HG03469 (cell line): ENCODE results near the gene C10orf53.

Source experiments
- ATAC-seq: cut with Tn5 transposase; IDR thresholded peaks from one replicate; pipeline ENCODE4 v1.9.1; 2021; ENCODE audit warnings: mild to moderate bottlenecking, moderate library complexity, moderate number of reproducible peaks; ENCODE audit not compliant: unreplicated experiment

Gene C10orf53

GRCh38 chr10:49736564-49737113 lies 57.2 kb downstream of the C10orf53 start:
- ATAC-seq = no peak

- ATAC-seq = no peak
Observed at GRCh38 chr10:49737474-49738201, 58.2 kb downstream of the C10orf53 start.

DNA sequence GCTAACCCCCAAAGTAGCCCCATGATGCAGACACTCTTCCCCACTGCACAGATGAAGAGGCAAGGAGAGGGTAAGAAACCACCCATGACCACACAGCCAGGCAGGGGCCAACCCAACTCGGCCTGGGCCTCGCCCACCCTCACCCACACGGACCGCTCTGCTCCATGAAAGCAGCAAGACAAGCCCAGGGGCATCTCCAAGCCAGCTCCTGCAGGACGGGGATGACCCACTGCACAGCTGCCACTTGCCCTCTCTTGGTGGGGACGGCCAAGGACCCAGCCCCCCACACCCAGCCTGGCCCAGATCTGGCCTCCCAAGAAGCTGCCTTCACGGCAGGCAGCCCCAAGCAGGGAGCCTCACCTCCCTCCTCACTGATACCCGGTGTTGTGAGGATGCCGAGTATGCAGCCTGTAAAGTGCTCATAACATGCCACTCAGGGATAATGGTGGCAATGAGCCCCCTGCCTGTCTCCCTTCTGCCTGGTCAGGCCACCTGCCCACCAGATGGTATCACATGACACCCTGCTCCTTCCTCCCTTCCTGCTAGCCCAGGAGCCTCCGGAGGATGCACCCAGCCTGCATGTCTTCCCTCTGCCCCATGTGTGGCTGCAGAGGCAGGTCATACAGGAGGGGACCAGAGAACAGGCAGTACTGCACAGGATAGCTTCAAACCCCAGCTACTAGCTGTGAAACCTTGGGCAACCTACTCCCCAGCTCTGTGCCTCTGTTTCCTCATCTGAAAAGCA lies 59.3 kb downstream of the C10orf53 start:
- ATAC-seq = no peak

- ATAC-seq = no peak
Observed at GRCh38 chr10:49739426-49739825, 60.0 kb downstream of the C10orf53 start.

DNA sequence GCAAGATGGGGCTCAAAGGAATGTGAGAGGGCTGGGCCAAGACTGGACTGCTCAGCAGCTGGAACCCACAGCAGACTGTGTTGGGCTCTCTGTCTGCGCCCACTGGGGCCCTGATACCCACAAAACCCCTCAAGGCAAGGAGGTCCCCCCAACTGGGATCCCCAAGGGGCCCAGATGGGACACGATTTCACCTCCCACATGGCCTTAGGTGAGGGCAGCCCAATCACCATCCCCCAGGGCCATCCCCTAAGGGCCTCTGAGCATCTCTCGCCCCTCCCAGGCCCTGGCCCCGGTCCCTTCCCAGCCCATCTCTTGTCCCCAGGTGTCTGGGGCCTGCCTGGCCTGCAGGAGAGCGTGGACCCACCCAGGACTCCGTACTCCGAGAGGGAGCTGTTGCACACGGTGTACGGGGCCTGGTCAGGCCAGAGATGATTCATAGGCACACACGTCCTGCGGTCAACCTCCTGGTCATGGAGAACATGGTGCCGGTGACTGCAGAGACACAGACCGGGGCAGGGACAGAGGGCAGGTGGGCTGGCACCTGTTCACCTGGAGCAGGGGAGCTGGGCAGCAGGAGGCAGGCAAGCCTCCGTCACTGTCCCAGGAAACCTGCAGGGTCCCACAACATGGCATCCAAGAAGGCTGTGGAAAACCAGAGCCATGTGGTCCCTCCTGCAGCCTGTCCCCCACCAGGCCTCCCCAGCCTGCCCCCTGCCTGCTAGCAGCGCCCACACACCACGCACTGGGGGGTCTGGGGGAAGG lies 61.1 kb downstream of the C10orf53 start:
- ATAC-seq = no peak

DNA sequence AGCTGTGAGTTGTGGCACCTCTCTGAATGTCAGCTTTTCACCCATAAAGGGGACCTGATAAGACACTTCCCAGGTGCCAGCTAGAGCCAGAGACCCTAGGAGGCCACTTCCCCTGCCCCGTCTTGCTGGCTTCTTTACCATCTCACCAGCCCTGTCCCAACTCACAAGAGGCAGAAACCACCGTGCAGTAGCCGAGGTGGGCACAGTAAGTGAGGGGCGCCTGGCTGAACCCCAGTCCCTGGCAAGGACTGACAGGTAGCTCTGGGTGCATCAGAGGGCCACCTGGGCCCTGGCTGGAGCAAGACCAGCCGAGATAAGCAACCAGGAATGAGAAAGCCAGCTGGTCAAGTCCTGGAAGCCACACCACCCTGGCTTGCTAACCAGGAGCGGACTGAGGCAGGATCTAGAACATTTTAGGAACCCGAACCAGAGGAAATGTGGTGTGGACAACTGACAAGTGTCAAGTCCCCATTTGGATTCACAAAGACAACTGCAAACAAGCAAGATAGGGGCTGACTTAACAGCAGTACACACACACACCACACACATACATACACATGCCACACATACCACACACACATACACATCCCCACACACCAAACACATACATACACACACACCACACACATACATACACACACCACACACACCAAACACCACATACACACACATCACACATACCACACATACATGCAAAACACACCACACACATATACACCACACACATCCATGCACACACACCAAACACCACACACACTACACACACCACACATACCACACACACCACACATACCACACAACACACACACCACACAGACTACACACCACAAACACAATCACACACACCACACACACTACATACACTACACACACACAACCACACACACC lies 61.9 kb downstream of the C10orf53 start:
- ATAC-seq = no peak

- no peak for ATAC-seq
Observed at GRCh38 chr10:49742683-49743463, 63.4 kb downstream of the C10orf53 start.

DNA sequence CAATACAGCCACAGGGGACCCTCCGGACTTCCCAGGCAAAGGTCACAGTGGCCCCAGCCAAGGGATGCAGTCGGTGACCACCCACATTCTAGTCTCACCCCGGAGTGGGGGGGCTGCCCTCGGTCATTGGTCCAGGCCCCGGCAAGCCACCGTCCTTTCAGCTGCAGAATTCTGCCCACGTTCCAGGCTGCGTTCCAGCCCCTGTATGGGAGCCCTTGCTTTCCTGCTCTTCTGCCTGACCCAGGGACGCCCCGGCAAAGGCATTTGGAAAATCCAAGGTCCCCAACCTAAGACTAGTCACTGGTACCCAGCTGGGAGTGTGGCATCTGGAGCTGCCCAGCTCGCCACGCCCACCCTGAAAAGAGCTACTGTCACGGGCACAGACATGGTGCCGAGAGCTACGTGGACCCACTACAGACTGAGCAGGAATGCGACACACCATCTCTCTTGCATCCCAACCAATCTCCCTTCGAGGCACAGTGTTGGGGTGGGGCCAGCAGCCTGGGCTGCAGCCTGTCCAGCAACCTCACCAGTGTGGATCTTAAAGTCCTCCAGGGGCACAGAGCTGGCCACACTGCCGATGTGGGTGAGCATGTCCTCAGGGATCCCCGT lies 64.1 kb downstream of the C10orf53 start:
- ATAC-seq = no peak

GRCh38 chr10:49744091-49744685 lies 64.7 kb downstream of the C10orf53 start:
- no peak for ATAC-seq

DNA sequence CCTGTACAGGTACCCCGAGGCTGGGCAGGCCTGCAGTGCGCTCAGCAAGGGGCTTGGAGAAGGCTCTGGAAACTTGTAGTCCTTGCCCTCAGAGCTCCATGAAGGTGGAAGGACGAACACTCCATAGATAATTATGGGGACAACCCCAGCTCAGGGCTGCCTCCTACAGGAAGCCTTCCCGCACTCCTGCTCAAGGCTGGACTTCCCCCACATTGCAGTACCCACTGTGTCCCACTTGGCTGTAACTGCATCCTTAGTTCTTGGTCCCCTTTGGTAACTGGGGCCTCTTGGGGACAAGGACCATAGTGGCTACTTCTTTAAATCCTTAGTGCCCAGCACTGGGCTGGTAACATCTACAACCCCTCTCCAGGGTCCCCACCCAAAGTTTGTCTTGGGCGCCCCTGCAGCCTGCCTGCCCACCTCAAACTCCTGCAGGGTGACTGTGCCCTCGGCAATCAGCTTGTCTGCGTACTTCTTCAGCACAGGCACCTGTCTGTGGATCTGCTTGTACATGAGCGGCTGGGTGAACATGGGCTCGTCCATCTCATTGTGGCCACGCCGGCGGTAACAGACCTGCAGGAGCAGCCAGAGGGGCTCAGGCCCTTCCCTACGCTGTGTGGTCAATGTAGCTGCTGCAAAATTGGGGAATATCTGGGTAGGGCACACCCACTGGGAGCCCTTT lies 65.6 kb downstream of the C10orf53 start:
- no peak for ATAC-seq

DNA sequence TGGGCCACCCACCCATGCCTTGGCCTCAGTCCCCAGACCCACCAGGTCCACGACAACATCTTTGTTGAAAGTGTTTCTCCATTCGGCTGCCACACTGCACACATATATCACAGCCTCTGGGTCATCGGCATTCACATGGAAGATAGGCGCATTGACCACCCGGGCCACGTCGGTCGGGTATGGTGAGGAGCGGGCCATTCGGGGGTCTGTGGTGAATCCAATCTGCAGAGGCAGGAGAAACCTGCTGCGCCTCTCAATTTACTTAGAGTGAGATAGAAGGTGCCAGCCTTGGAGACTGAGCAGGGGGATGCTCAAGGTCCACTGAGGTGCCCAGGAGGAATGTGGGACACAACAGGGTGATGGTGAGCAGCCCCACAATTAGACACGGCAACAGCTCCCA lies 66.3 kb downstream of the C10orf53 start:
- no peak for ATAC-seq

DNA sequence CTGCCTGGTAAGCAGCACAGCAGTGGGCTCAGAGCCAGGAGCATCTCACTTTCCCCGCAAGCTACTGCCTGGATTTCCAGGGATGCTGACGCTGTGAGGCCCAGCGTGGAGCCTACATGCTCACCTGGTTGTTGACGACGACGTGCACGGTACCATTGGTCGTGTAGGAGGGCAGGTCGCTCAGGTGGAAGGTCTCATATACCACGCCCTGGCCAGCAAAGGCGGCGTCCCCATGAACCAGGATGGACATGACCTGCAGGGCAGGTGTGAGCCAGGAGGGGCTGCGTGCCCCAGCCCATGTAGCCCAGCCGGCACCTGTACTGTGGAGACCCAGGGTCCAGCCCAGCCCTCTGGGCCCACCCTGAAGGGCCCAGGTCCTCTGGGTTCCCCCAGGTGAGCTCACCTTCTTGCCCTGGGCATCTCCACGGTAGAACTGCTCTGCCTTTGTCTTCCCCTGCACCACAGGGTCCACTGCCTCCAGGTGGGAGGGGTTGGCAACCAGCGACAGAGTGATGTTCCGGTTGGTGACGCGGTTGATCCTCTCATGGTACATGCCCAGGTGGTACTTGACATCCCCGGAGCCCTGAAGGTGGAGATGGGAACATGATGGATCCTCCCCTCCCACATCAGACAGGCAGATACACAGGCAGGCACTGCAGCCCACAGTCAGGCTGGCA lies 67.3 kb downstream of the C10orf53 start:
- no peak for ATAC-seq
